SK-N-SH (cell line): ENCODE results near the gene TRIM47.

Source experiments
- CTCF ChIP-seq: fragments of 200-600 bp; sonication (generic); IDR thresholded peaks from 2 replicates; pipeline ENCODE4 v1.6.1; 2017; ENCODE audit warnings: antibody characterized with exemption, mild to moderate bottlenecking, moderate library complexity
- EP300 ChIP-seq, 2 experiments: IDR thresholded peaks; 2 replicates each; pipeline versions ENCODE4 v1.4.0 to v1.6.1; 2012; ENCODE audit warnings: borderline replicate concordance in 1 of 2, low read depth in 1 of 2, low read length in 1 of 2
- NRF1 ChIP-seq: IDR thresholded peaks from 2 replicates; pipeline ENCODE4 v1.6.1; 2012; ENCODE audit warnings: low read depth, mild to moderate bottlenecking, low read length
- POLR2AphosphoS5 ChIP-seq: IDR thresholded peaks from 2 replicates; pipeline ENCODE4 v1.6.1; 2012; ENCODE audit warnings: low read depth, low read length
- REST ChIP-seq: IDR thresholded peaks from 2 replicates; pipeline ENCODE4 v1.6.1; 2012; ENCODE audit warnings: mild to moderate bottlenecking, low read depth, low read length, moderate library complexity
- SIN3A ChIP-seq: IDR thresholded peaks from 2 replicates; pipeline ENCODE4 v1.6.1; 2012; ENCODE audit warnings: low read depth, mild to moderate bottlenecking, low read length, moderate library complexity, borderline replicate concordance
- TF ChIP-seq, protein P1 (sequence below): IDR thresholded peaks from 2 replicates; pipeline ENCODE4 v1.4.0; 2012; ENCODE audit warnings: low read depth, borderline replicate concordance
- TF ChIP-seq, protein P2 (sequence below): IDR thresholded peaks from 2 replicates; pipeline ENCODE4 v1.4.0; 2012; ENCODE audit warnings: low read depth

DNA sequence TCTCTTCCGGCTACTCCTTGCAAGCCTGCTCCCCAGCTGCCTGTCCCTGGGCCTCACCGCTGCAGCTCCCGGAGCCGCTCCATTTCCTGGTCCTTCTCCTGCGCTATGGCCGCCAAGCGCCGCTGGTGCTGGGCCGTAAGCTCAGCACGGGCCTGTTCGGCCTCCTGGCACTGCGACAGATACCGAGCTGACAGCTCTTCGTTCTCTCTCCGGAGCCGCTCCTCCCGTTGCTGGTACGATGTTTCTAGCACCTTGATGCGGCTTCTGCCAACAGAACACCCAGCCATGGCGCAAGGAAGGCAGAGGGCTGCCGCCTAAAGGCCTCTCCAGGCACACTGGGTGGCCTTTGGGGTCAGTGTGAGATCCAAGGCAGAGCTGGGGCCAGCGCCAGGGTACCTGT, 41.2 kb upstream of the TRIM47 start:
- TF ChIP-seq CTCF (no peak), NRF1 (no peak), POLR2AphosphoS5 (no peak), REST (no peak), SIN3A (no peak), EP300 (IDR thresholded peaks at IDR 0.05; ENCODE audit: borderline replicate concordance in 1 of 2, low read depth in 1 of 2, low read length in 1 of 2) (no peak)
- TF ChIP-seq, protein P1, sequence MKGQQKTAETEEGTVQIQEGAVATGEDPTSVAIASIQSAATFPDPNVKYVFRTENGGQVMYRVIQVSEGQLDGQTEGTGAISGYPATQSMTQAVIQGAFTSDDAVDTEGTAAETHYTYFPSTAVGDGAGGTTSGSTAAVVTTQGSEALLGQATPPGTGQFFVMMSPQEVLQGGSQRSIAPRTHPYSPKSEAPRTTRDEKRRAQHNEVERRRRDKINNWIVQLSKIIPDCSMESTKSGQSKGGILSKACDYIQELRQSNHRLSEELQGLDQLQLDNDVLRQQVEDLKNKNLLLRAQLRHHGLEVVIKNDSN, result no peak
- TF ChIP-seq, protein P2, sequence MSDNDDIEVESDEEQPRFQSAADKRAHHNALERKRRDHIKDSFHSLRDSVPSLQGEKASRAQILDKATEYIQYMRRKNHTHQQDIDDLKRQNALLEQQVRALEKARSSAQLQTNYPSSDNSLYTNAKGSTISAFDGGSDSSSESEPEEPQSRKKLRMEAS, result no peak
